Inflammatory macrophage (primary cell): ENCODE measurements around the gene HSP90AA1.
"Not testable (repeated sequence)": the region's sequence is repeated elsewhere in the genome, so short reads cannot be mapped to it uniquely, and the experiment has no call there.

Experiments used
- DNase-seq, 2 donors: peaks; one replicate each; pipeline ENCODE4 v3.0.0-alpha.2; 2020 to 2022

Gene HSP90AA1

GRCh38 chr14:102066041-102066451 lies 20.8 kb downstream of the HSP90AA1 start:
- DNase-seq, result no peak

- not testable (repeated sequence) for DNase-seq
Measured at GRCh38 chr14:102064590-102064989, 22.3 kb downstream of the HSP90AA1 start.

GRCh38 chr14:102063808-102064429 lies 22.9 kb downstream of the HSP90AA1 start:
- DNase-seq, result no peak

GRCh38 chr14:102063109-102063807 lies 23.6 kb downstream of the HSP90AA1 start:
- peak; percentile 96 to 97 for DNase-seq

GRCh38 chr14:102058961-102059360 lies 27.9 kb downstream of the HSP90AA1 start:
- DNase-seq, result no peak

GRCh38 chr14:102058146-102058545 lies 28.7 kb downstream of the HSP90AA1 start:
- no peak for DNase-seq

- DNase-seq, result no peak
Measured at GRCh38 chr14:102057480-102058114, 29.2 kb downstream of the HSP90AA1 start.

GRCh38 chr14:102056694-102057442 lies 30.0 kb downstream of the HSP90AA1 start:
- no peak for DNase-seq

- DNase-seq, result no peak
Measured at GRCh38 chr14:102055181-102055901, 31.5 kb downstream of the HSP90AA1 start.

GRCh38 chr14:102052522-102052921 lies 34.3 kb downstream of the HSP90AA1 start:
- DNase-seq, result no peak

- DNase-seq, result no peak
Measured at GRCh38 chr14:102050625-102051024, 36.2 kb downstream of the HSP90AA1 start.

- no peak for DNase-seq
Measured at GRCh38 chr14:102050026-102050405, 36.8 kb downstream of the HSP90AA1 start.

GRCh38 chr14:102049258-102050025 lies 37.4 kb downstream of the HSP90AA1 start:
- no peak for DNase-seq

GRCh38 chr14:102047808-102048540 lies 38.9 kb downstream of the HSP90AA1 start:
- no peak for DNase-seq

- peak in 1 of 2 donors; percentile 36 for DNase-seq
Measured at GRCh38 chr14:102046337-102047278, 40.2 kb downstream of the HSP90AA1 start.

- no peak for DNase-seq
Measured at GRCh38 chr14:102044566-102044965, 42.3 kb downstream of the HSP90AA1 start.

- DNase-seq, result no peak
Measured at GRCh38 chr14:102043251-102044025, 43.4 kb downstream of the HSP90AA1 start.

GRCh38 chr14:102042699-102043098 lies 44.1 kb downstream of the HSP90AA1 start:
- no peak for DNase-seq

- no peak for DNase-seq
Measured at GRCh38 chr14:102040153-102040552, 46.7 kb downstream of the HSP90AA1 start.
